Measurements from ENCODE around the gene CCNB1.

GRCh38 chr5:69224520-69224919, 57.6 kb downstream of the CCNB1 start:
- TF ChIP-seq POLR2AphosphoS5 (IDR thresholded peaks at IDR 0.05; ENCODE audit: low read depth, low read length) (no peak), POLR2A (IDR thresholded peaks at IDR 0.05; ENCODE audit: low read depth, low read length) (no peak)

All from GM12892 (cell line).